ENCODE data around the gene YTHDC2.

YTHDC2 gene

DNA sequence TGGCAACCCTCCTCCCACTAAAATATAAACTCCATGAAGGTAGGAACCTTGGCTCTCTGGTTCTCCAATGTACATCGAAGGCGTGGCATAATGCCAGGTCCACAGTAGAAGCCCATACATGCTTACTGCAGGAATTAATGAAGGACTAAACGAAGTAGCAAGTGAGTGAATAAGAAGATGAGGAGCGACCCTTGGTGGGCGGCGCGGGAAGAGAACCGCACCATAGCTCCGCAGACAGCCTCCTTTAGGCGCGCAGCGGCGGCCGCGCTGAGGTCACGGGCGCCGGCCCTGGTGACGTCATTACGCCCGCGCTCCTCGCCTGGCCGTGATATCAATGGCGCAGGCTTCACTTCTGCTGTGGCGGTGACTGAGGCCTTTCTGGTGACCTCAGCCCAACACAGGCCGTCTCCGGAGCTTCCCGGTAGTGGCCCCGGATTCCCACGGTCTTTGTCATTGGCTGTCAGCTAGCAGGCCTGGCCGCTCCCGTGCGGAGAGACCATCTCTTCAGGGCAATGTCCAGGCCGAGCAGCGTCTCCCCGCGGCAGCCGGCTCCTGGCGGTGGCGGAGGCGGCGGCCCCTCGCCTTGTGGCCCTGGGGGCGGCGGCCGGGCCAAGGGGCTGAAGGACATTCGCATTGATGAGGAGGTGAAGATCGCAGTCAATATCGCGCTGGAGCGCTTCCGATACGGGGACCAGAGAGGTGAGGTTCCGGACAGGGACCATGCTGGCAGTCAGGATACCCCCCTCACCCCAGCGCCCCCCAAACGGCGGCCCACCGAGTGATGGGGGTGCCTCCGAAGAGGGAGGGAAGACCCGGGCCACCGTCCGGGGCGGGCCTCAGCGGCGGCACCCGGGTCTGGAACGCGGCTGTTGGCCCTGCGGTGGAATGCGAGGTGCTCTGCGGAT is at the start of gene YTHDC2:
Gene YTHDC2 (plus strand): TSS at position 311 of the 905 bp plus-strand sequence. CDS start 202 bp downstream, at position 513.
- DNase-seq (ENCODE audit: low read depth): peak; percentile 54

DNA sequence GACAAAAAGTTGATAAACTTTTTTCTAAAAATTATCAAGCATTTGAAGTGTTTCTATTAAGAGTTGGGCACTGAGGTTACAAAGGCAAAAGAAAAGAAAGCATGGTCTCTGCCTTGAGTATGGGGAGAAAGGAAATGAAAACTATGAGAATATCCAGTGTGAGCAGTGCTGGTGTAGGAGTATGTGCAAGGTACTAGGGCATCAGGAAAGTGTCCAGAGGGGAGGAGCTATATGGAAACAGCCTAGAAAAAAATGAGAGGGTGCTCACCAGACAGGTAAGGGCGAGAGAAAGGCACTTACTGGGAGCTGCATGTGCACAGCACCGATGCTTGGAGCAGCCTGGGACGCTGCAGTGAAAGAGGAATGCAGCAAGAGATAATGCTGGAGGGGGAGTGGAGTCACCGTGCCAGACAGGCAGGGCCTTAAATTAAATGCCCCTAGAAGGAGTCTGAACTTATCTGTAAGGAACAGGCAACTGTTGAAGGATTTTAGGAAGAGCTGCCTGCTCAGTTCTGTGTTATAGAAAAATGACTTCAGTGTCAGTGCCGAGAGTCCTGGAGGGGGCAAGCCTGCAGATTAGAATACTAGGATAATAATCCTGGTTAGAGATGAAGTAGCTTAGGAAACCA is 39.3 kb upstream of the YTHDC2 start:
- DNase-seq (ENCODE audit: low read depth): no peak

DNA sequence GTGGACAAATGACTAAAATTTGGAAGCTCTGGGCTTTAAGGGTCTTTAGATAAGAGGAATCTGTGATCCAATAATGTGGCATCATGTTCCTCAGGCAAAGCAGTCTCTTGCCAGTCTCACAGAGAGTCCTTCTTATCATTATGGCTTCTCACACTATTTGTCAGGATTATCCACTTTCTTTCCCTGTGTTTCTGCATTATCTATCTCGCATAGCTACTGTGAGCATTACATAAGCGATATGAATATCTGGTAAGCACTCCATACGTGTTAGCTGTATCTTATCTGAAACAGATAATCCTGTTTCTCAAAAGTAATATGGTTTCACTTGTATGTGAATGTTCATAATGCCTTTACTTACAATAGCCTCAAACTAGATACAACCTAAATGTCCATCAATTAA is 34.8 kb upstream of the YTHDC2 start:
- no peak for DNase-seq (ENCODE audit: low read depth)

DNA sequence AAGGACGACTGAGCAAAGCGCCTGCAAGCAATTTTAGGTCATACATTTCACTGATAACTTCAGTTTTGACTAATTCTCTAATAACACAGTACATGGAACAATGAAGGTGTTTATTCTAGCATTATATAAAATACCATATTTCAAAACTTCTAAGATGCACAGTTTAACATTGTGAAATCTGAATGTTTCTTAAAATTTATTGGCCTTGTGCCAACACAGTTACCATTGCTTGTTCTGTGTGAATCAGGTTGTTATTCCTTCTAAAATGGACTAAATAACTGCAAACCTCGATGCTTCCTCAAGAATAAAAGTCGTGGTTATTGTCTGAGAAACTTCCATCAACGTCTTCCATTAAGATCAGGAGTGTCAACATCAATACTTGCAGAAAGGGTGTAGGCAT is 33.3 kb upstream of the YTHDC2 start:
- no peak for DNase-seq (ENCODE audit: low read depth)

GRCh38 chr5:113487416-113487780 is 26.1 kb upstream of the YTHDC2 start:
- DNase-seq (ENCODE audit: low read depth): no peak

- no peak for DNase-seq (ENCODE audit: low read depth)
Measured at GRCh38 chr5:113487781-113488644, 25.5 kb upstream of the YTHDC2 start, which contains the start of gene MCC. TSS of gene MCC (minus strand) at chr5:113488453.

DNA sequence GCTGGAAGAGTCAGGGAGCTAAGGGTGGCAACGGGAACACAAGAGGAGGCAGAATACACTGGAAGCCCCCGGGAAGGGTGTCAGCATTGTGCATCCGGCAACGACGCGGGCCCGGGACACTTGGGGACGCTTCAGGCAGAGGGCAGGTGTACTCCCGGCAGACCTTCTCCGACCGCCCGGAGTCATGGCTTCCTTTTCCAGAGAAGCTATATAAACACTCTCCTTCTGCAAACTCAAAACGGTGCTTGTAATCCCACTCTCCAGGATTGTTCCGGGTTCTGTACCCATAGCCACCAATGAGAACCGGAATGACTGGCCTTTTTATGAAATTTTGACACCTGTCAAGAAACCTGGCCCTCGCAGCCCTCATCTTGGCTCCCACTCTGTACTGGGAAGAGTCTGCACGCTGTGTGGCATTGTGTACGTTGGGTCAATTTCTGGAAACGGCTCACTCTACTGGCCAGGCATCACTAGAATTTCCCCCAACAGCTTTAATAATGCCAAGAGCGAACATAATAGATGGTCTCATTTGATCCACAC is 24.8 kb upstream of the YTHDC2 start:
- no peak for DNase-seq (ENCODE audit: low read depth)

DNA sequence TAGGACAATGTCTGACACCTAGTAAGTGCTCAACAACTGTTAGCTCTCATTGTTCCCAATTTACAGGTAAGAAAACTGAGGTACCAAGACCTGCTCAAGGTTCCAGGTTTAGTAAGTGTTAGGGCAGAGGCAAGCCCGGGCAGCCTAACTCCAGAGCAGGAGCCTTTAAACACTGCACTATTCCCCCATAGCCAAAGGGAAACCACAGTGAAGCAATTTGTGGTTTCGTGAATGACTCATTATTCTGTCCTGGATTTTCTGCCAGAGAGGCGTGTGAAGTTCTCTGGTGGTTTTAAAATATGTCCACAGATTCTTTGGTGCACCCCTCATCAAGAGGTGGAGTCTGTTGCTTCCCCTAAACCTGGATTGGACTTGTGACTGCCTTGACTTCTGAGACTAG is 24.2 kb upstream of the YTHDC2 start:
- no peak for DNase-seq (ENCODE audit: low read depth)

GRCh38 chr5:113490317-113490716 is 23.2 kb upstream of the YTHDC2 start:
- DNase-seq (ENCODE audit: low read depth): no peak

- no peak for DNase-seq (ENCODE audit: low read depth)
Measured at GRCh38 chr5:113491022-113491421, 22.5 kb upstream of the YTHDC2 start.

DNA sequence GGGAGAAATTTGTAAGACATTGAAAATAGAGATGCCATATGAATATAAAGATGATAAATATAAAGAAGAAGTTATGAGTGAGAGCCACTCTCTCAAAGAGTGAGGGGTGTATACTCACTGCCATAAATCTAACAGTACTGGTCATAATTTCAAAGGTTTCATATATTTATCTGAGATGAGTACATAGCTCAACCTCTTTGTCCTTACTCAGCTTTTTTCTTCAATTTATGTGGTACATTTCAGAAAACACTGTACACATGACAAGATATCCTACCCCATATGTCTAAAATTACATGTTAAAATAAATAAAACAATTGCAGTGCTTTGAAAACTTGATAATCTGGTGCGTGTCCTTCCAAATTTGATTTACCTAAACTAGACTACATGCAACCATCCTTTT is 20.0 kb upstream of the YTHDC2 start:
- DNase-seq (ENCODE audit: low read depth): no peak

GRCh38 chr5:113495422-113495841 is 18.1 kb upstream of the YTHDC2 start:
- DNase-seq (ENCODE audit: low read depth): no peak

DNA sequence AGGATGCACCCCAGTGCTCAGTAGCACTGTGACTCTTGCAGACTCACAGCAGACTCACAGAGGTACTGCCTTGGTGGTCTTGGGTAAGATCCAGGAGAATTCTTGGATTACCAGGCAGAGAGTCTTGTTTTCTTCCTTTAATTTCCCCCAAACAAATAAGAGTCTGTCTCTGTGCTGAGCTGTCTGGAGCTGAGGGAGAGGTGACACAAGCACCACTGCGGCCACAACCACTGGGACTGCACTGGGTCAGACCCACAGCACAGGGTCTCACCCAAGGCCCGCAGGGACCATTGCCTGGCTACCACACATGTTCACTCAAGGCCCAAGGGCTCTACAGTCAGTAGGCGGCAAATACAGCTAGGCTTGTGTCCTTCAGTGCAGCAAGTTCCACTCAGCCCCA is 11.4 kb upstream of the YTHDC2 start:
- DNase-seq (ENCODE audit: low read depth): no peak

- no peak for DNase-seq (ENCODE audit: low read depth)
Measured at GRCh38 chr5:113503146-113503545, 10.3 kb upstream of the YTHDC2 start.

GRCh38 chr5:113505181-113505580 is 8.3 kb upstream of the YTHDC2 start:
- no peak for DNase-seq (ENCODE audit: low read depth)

- DNase-seq (ENCODE audit: low read depth): no peak
Measured at GRCh38 chr5:113507601-113508000, 5.9 kb upstream of the YTHDC2 start.

- no peak for DNase-seq (ENCODE audit: low read depth)
Measured at GRCh38 chr5:113508756-113509155, 4.7 kb upstream of the YTHDC2 start.

DNA sequence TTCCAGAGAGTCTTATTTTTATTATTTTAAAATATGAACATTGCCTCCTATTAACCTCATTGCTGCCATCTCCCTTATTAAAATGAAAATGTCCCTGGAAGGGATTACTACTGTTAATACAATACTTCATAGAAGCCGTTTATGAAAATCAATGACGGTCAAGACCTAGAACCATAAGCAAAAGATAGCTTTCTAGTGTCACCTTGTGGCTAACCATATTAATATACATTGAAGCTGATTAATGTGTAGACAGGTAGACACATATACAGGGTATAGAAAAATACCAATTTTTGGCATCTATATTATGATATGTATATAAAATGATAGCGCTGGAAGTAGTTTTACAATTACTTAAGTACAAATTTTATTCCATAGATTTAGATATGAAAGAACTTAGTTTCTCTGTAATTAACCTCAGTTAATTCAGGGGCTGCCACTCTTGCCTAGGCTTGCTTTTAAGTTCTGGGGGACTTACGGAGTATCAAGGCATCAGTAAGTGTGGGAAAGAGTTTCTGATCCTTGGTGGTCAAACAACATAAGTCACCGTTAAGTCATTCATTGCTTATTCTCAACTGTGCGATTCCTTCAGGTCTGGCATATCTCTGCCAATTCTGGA is 2.5 kb upstream of the YTHDC2 start:
- no peak for DNase-seq (ENCODE audit: low read depth)

DNA sequence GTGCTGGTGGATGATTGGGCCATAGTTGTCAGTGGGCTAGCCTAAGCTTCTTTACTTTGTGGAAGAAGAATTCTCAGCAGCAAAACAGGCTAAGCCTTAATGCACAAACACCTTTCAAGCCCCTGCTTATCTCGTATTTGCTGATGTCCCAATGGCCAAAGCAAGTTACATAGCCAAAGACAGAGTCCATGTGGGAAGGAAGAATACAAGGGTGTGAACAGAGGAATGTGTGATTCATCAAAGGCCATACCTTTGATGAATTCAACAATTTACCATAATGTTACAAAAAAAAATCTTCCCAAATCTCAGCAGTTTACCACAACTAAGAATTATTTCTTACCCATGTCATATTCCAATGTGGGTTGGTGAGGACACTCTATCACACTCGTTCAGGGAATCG is 1.2 kb upstream of the YTHDC2 start:
- DNase-seq (ENCODE audit: low read depth): no peak

GRCh38 chr5:113514289-113514635 is 768 bp downstream of the YTHDC2 start:
- no peak for DNase-seq (ENCODE audit: low read depth)

- DNase-seq (ENCODE audit: low read depth): no peak
Measured at GRCh38 chr5:113518884-113519283, 5.4 kb downstream of the YTHDC2 start.

GRCh38 chr5:113519412-113519811 is 5.9 kb downstream of the YTHDC2 start:
- no peak for DNase-seq (ENCODE audit: low read depth)
